HUDEP-2 (cell line): ENCODE measurements around the gene AATK.
"Not testable (repeated sequence)": the region's sequence is repeated elsewhere in the genome, so short reads cannot be mapped to it uniquely, and the experiment has no call there.

ENCODE experiments used
- DNase-seq, 76 experiments: peaks; one replicate each; lab custom pipeline; 2025; ENCODE audit not compliant: unreplicated experiment in 76 of 76; lab: John Stamatoyannopoulos, UW

AATK gene

DNA sequence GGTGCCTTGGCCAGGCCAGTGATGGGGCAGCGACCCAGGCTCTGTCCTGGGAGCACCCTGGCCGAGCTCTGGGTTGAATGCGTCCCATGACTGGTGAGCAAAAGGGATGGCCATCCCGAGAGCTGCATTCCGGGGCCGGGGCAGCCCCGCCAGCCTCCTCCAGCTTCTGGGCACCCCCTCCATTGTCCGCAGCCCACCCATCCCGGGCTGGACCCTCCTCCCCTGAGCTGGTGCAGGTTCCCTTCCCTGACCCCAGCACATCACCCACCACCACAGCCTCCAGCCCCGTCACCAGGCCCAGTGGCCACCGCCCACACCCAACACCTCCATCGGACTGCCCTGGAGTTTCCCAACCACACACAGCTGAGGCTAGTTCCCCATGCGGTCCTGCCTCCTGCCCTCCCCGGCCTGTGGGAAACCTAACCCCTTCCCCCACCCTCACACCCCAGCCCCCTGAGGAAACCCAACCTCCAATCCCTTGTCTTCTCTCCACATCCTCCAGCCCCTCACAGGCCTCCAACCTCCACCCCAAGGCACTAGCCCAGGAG lies 17.0 kb downstream of the AATK start:
- no peak for DNase-seq

- no peak for DNase-seq
These were observed 17.4 kb downstream of the AATK start for GRCh38 chr17:81148571-81148970.

GRCh38 chr17:81147701-81148100 lies 18.3 kb downstream of the AATK start:
- DNase-seq = no peak

- not testable (repeated sequence) for DNase-seq
These were observed 19.8 kb downstream of the AATK start for GRCh38 chr17:81146208-81146607.

- no peak for DNase-seq
These were observed 21.6 kb downstream of the AATK start for GRCh38 chr17:81144423-81144781.

DNA sequence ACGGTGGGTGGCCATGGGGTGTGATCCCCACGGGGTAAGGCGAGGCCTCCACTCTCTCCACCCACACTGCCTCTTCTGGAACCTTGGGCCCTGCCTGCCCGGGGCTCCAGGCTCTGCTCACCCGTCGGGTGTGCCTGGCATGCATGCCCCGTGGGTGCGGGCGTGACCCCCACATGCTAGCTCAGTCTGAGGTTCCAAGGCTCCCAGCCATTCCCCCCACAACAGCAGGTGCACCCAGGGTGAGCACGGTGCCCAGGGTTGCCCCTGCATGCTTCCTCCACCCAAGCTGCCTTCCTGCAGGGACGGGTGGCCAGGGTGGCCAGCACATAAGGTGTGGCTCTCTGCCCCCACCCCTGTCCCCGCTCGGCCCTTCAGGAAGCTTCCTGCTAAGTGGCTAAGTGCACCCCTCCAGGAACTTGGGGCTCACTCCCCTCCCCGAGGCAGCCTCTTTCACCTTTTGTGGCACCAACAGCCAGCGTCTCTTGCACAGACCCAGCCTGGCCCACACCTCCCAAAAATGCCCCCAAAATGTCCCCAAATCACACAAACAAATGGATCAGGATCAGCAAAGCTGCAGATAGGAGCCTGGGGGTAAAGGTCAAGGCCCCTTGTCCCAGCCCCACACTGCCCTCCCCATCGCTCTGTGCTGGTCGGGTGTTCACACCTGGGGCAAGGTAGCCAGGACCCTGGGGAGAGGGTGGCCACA lies 22.2 kb downstream of the AATK start:
- DNase-seq = no peak

DNA sequence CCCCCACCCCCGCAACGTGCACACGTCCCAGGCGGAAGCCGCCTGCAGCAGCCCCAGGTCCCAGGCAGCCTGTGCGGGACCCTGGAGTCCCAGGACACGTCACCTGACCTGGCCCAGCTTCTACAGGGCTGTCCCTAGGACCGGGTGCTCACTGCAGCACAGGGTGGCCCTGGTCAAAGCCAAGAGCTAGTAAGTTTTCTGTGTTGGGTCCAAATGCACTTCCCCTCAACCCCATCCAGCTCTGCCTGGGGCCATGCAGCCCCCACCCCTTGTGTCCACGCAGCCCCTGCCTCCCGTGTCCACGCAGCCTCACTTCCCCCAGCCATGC lies 22.9 kb downstream of the AATK start:
- DNase-seq = no peak

GRCh38 chr17:81142301-81143199 lies 23.5 kb downstream of the AATK start:
- peak in 68 of 76 experiments; percentile 5 to 80 (median 46) for DNase-seq

GRCh38 chr17:81140695-81141094 lies 25.3 kb downstream of the AATK start:
- DNase-seq = no peak

GRCh38 chr17:81140018-81140417 lies 26.0 kb downstream of the AATK start:
- no peak for DNase-seq

GRCh38 chr17:81139428-81139827 lies 26.6 kb downstream of the AATK start:
- no peak for DNase-seq

DNA sequence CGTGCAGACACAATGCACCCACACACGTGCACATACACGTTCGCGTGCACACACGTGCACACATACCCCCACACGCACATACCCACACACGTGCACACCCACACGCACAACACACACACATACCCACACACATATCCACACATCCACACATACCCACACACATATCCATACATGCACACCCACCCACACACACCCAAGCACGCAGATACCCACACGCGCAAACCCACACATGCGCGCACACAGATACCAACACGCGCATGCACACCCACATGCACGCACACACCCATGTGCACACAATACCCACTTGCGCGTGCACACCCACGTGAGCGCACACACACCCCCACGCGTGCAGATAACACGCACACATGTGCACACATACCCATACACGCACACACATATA lies 27.5 kb downstream of the AATK start:
- DNase-seq = no peak

DNA sequence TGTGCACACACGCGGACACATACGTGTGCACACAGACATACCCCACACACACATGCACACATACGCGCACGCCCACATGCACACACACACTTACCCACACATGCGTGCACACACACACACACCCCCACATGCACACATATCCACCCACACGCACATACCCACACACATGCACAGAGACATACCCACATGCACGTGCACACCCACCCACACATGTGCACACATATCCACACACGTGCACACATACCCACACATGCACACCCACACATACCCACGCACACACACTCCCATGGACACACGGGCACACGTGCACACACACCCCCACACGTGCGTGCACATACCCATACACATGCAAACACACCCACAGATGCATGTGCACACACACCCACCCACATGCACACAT lies 27.9 kb downstream of the AATK start:
- no peak for DNase-seq

- no peak for DNase-seq
These were observed 28.8 kb downstream of the AATK start for GRCh38 chr17:81137248-81137647.

GRCh38 chr17:81136366-81136765 lies 29.7 kb downstream of the AATK start:
- DNase-seq = no peak

GRCh38 chr17:81135505-81136278 lies 30.3 kb downstream of the AATK start:
- DNase-seq = peak in 1 of 76 experiments; percentile 1

DNA sequence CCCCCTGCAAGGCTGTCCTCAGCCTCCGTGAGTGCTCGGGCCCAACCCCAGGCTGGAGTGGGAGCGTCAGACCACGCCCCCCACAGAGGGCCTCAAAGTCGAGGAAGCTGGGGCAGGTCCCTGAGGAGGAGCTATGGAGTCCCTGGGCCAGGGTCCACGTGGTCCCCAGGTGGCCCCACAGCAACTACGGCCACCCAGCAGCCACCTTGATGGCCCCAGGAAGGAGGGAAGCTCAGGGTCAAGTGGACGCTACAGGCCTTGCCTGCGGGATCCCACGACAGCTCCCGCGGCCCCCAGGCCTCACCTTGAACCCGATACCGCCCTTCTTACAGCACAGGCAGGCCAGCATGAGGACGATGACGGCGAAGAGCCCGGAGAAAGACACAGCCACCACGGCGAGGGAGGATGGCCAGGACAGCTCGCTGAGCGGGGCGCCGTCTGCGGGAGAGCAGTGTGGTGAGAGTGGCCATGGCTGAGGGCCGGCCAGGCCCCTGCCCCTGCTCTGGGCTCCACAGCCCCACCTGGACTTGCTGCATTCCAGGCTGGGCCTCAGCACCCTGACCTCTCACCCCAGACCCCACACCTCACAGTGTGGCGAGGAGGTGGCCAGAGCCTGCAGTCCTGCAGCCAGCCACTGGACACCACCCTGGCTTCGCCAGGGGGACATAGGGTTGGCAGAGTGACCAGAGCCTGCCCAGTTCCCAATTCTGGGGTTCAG lies 31.8 kb downstream of the AATK start:
- DNase-seq = no peak

GRCh38 chr17:81132770-81133723 lies 33.0 kb downstream of the AATK start:
- DNase-seq = peak in 1 of 76 experiments; percentile 11

- no peak for DNase-seq
These were observed 33.9 kb downstream of the AATK start for GRCh38 chr17:81132197-81132540.
